SK-N-SH (cell line): ENCODE measurements around the gene MFAP3L. TPM values are rescaled to one million over a fixed set of nuclear protein-coding genes. Genes with fewer than 3 reads are reported as not detected.

ENCODE experiments used
- CTCF ChIA-PET: fragments of 300-600, 350-600 bp; formaldehyde crosslinking; extraction: SDS; loops from one replicate; lab custom pipeline; 2021; lab: Yijun Ruan, JAX
- POLR2A ChIA-PET: fragments of 350-600 bp; sonication (Branson Sonifier 250); formaldehyde crosslinking; extraction: SDS; loops from one replicate; lab custom pipeline; 2020; ENCODE audit warnings: antibody characterized with exemption, inconsistent platforms; lab: Yijun Ruan, JAX
- DNase-seq: peaks from one replicate; pipeline ENCODE4 v3.0.0; 2012
- H2AFZ ChIP-seq: fragments of 200-600 bp; sonication (generic); 2 replicates; pipeline ENCODE4 v1.8.1; 2016; ENCODE audit warnings: antibody characterized with exemption, mild to moderate bottlenecking, low read depth
- H3F3A ChIP-seq: fragments of 200-600 bp; sonication (generic); replicated peaks from 2 replicates; pipeline ENCODE3; 2016; ENCODE audit warnings: antibody characterized with exemption, mild to moderate bottlenecking; ENCODE audit not compliant: insufficient read depth
- H3K27ac ChIP-seq, 2 experiments: fragments of 200-500 bp in 1 of 2; fragments of 200-600 bp in 1 of 2; sonication (Bioruptor generic) in 1 of 2; sonication (generic), shearing (Covaris generic) in 1 of 2; 2 replicates each; pipeline versions ENCODE4 v1.5.1 to v1.6.1; 2014 to 2016; ENCODE audit warnings: low read depth in 2 of 2, inconsistent platforms in 1 of 2, low read length in 1 of 2, mild to moderate bottlenecking in 1 of 2, mixed read lengths in 1 of 2
- H3K27me3 ChIP-seq: fragments of 200-600 bp; sonication (generic), shearing (Covaris generic); 2 replicates; pipeline ENCODE4 v1.6.1; 2016; ENCODE audit warnings: mixed run types; ENCODE audit not compliant: insufficient read depth
- H3K36me3 ChIP-seq, 2 experiments: fragments of 200-500 bp in 1 of 2; fragments of 200-600 bp in 1 of 2; sonication (Bioruptor generic) in 1 of 2; sonication (generic) in 1 of 2; replicated peaks in 1 of 2; 2 replicates each; pipeline versions ENCODE3 to v1.5.1; 2014 to 2016; ENCODE audit warnings: low read length in 1 of 2, mild to moderate bottlenecking in 1 of 2; ENCODE audit not compliant: insufficient read depth in 2 of 2, control insufficient read depth in 1 of 2
- H3K4me1 ChIP-seq, 2 experiments: fragments of 200-500 bp in 1 of 2; fragments of 200-600 bp in 1 of 2; sonication (Bioruptor generic) in 1 of 2; sonication (generic), shearing (Covaris generic) in 1 of 2; 2 replicates each; pipeline versions ENCODE4 v1.5.1 to v1.6.1; 2014 to 2016; ENCODE audit warnings: low read depth in 1 of 2, low read length in 1 of 2, mixed run types in 1 of 2; ENCODE audit not compliant: insufficient read depth in 2 of 2, control insufficient read depth in 1 of 2
- H3K4me2 ChIP-seq: fragments of 200-600 bp; sonication (generic), shearing (Covaris generic); 2 replicates; pipeline ENCODE4 v1.6.1; 2017; ENCODE audit warnings: mixed run types
- H3K4me3 ChIP-seq, 2 experiments: fragments of 200-500 bp in 1 of 2; fragments of 200-600 bp in 1 of 2; sonication (Bioruptor generic) in 1 of 2; sonication (generic), shearing (Covaris generic) in 1 of 2; 2 replicates each; pipeline versions ENCODE4 v1.5.1 to v1.8.1; 2014 to 2016; ENCODE audit warnings: low read depth in 2 of 2, inconsistent platforms in 1 of 2, low read length in 1 of 2, mild to moderate bottlenecking in 1 of 2, mixed read lengths in 1 of 2, moderate library complexity in 1 of 2
- H3K79me2 ChIP-seq: fragments of 200-600 bp; sonication (generic); 2 replicates; pipeline ENCODE4 v1.8.1; 2017; ENCODE audit warnings: mild to moderate bottlenecking; ENCODE audit not compliant: insufficient read depth
- H3K9ac ChIP-seq: fragments of 200-600 bp; sonication (generic); 2 replicates; pipeline ENCODE4 v1.6.1; 2017; ENCODE audit warnings: mixed run types
- H3K9me2 ChIP-seq: fragments of 200-600 bp; sonication (generic); 2 replicates; pipeline ENCODE4 v1.6.1; 2017; ENCODE audit warnings: mixed run types
- H3K9me3 ChIP-seq: fragments of 200-600 bp; sonication (generic); 2 replicates; pipeline ENCODE4 v1.6.1; 2017; ENCODE audit warnings: mixed run types, mild to moderate bottlenecking, moderate library complexity
- H4K20me1 ChIP-seq: fragments of 200-600 bp; sonication (generic); 2 replicates; pipeline ENCODE4 v1.6.1; 2017; ENCODE audit warnings: mild to moderate bottlenecking, mixed run types; ENCODE audit not compliant: insufficient read depth
- EZH2phosphoT487 ChIP-seq: fragments of 200-600 bp; sonication (generic); IDR thresholded peaks from 2 replicates; pipeline ENCODE4 v1.6.1; 2017; ENCODE audit warnings: low read depth, mixed run types, mild to moderate bottlenecking, antibody characterized with exemption, moderate library complexity, borderline replicate concordance
- GABPA ChIP-seq: IDR thresholded peaks from 2 replicates; pipeline ENCODE4 v1.4.0; 2012; ENCODE audit warnings: low read depth, mild to moderate bottlenecking
- IRF3 ChIP-seq: fragments of 150-350 bp; IDR thresholded peaks from 2 replicates; pipeline ENCODE4 v1.6.1; 2016; ENCODE audit warnings: mild to moderate bottlenecking, low read depth, low read length
- JUND ChIP-seq: IDR thresholded peaks from 2 replicates; pipeline ENCODE4 v1.4.0; 2012
- MEF2A ChIP-seq: IDR thresholded peaks from 2 replicates; pipeline ENCODE4 v1.4.0; 2012; ENCODE audit warnings: low read depth, borderline replicate concordance
- POLR2AphosphoS5 ChIP-seq: IDR thresholded peaks from 2 replicates; pipeline ENCODE4 v1.6.1; 2012; ENCODE audit warnings: low read depth, low read length
- RFX5 ChIP-seq: IDR thresholded peaks from 2 replicates; pipeline ENCODE4 v1.6.1; 2012; ENCODE audit warnings: mild to moderate bottlenecking, improper control_type of control experiment, low read length
- SIN3A ChIP-seq: IDR thresholded peaks from 2 replicates; pipeline ENCODE4 v1.6.1; 2012; ENCODE audit warnings: low read depth, mild to moderate bottlenecking, low read length, moderate library complexity, borderline replicate concordance
- SMC3 ChIP-seq: IDR thresholded peaks from 2 replicates; pipeline ENCODE4 v1.6.1; 2012; ENCODE audit warnings: low read depth, low read length, improper control_type of control experiment
- TAF1 ChIP-seq: IDR thresholded peaks from 2 replicates; pipeline ENCODE4 v1.6.1; 2012; ENCODE audit warnings: low read depth, mild to moderate bottlenecking, low read length, moderate library complexity, borderline replicate concordance
- TCF12 ChIP-seq: IDR thresholded peaks from 2 replicates; pipeline ENCODE4 v1.4.0; 2012
- USF2 ChIP-seq: fragments of 150-350 bp; IDR thresholded peaks from 2 replicates; pipeline ENCODE4 v1.6.1; 2017; ENCODE audit warnings: antibody characterized with exemption, low read length, low read depth, borderline replicate concordance
- ZBTB33 ChIP-seq: IDR thresholded peaks from 2 replicates; pipeline ENCODE4 v1.4.0; 2012; ENCODE audit warnings: low read depth, borderline replicate concordance
- WGBS: methylation state at CpG from one replicate; pipeline ENCODE4 v1.1.6; 2017; ENCODE audit warnings: low lambda C conversion rate; 5-methylcytosine and 5-hydroxymethylcytosine counted together
- polyA plus RNA-seq, 3 experiments: library from polyadenylated mRNA; depleted of rRNA; stranded (reverse); fragments of >200 nt; gene quantifications; 2 replicates each; pipeline ENCODE4 v1.2.3, GENCODE V29; 2012
- TF ChIP-seq, protein P1 (sequence below): IDR thresholded peaks from 2 replicates; pipeline ENCODE4 v1.4.0; 2012; ENCODE audit warnings: low read depth

Gene MFAP3L
- polyA plus RNA-seq, 1 of the 3 experiments (the other 2 are of a cell fraction), result 5.4 TPM

GRCh38 chr4:169996379-169997240, 29.6 kb downstream of the MFAP3L start:
- peaks cover 2 to 12% of the 10 kb centered on the region in 2 experiments; a peak in 3 of 4 replicates for H3K4me1 ChIP-seq
- H3K27ac ChIP-seq, result no peak overlapping the region
- no peak overlapping the region for H3K4me3 ChIP-seq
- no peak overlapping the region for H3K4me2 ChIP-seq
- H3K9me2 ChIP-seq, result no peaks in the 10 kb centered on the region
- WGBS, result 92% methylated on average over 9 of the region's 10 CpGs
- DNase-seq, result no peak
- POLR2A ChIA-PET, result no interaction called here
- CTCF ChIA-PET, result no interaction called here
- TF ChIP-seq SMC3, result no peak
- TF ChIP-seq POLR2AphosphoS5, result no peak
- no peak for TF ChIP-seq TCF12
- TF ChIP-seq EZH2phosphoT487, result no peak
- TF ChIP-seq RFX5, result no peak
- no peak for TF ChIP-seq TAF1
- no peak for TF ChIP-seq JUND
- TF ChIP-seq ZBTB33, result no peak
- no peak for TF ChIP-seq GABPA
- no peak for TF ChIP-seq IRF3
- no peak for TF ChIP-seq USF2
- TF ChIP-seq, protein P1, sequence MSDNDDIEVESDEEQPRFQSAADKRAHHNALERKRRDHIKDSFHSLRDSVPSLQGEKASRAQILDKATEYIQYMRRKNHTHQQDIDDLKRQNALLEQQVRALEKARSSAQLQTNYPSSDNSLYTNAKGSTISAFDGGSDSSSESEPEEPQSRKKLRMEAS, result no peak
- TF ChIP-seq MEF2A, result no peak
- no peak for TF ChIP-seq SIN3A
- peaks cover 0 to 8% of the 10 kb centered on the region in 2 experiments for H3K36me3 ChIP-seq
- H3F3A ChIP-seq, result peaks cover 10% of the 10 kb centered on the region
- H4K20me1 ChIP-seq, result no peaks in the 10 kb centered on the region
- H3K9me3 ChIP-seq, result no peaks in the 10 kb centered on the region
- H2AFZ ChIP-seq, result no peak overlapping the region
- no peak overlapping the region for H3K9ac ChIP-seq
- peaks cover 3% of the 10 kb centered on the region; the same call in 1 of the 2 replicates for H3K79me2 ChIP-seq
- H3K27me3 ChIP-seq, result no peaks in the 10 kb centered on the region
